HL-60/S4 treated with phorbol 12-myristate 13-acetate at 8.2 ng/mL for 4 days and 3 days (cell line): ENCODE data around the gene C17orf67.

Source experiments
- in situ Hi-C: fragments of 300-500 bp; cut with MboI; formaldehyde crosslinking; loops from 2 replicates; pipeline ENCODE4 v1.15.0; 2022; ENCODE audit warnings: low sequenced_read_pairs

The C17orf67 gene, protein sequence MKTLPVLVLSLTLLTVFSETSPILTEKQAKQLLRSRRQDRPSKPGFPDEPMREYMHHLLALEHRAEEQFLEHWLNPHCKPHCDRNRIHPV

DNA sequence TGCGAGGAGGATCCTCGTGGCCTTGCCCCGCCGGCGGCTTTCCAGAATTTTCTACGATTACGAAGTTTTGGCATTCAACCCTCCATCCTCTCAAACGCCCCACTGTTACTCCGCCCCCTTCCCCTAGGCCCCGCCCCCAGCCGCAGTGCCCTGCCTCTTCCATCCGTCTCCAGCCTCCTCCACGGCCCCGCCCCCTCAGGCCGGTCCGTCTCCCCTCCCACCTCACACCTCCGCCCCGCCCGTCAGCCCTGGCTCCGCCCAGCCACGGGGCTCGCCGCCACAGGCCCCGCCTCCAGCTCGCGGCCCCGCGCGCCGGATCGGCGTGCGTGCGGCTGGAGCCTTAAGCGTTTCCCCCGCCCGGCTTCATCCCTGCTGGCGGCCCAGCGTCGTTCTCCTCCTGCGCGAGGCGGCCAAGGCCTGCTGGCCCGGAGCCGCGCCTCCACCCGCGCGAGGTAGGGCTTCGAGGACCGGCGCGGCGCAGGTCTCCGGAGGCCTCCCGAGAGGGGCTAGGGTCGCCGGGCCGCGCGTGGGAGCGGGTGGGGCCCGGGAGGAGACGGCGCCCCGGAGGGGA is at the start of gene C17orf67, which contains the start of gene DGKE:
C17orf67 (minus strand) TSS at position 112 of the 571 bp plus-strand sequence. CDS start 18,110 bp downstream, outside the sequence.
DGKE (plus strand) TSS at position 343 of the 571 bp plus-strand sequence. CDS start 645 bp downstream, outside the sequence.
- in situ Hi-C loops = no loop called here

DNA sequence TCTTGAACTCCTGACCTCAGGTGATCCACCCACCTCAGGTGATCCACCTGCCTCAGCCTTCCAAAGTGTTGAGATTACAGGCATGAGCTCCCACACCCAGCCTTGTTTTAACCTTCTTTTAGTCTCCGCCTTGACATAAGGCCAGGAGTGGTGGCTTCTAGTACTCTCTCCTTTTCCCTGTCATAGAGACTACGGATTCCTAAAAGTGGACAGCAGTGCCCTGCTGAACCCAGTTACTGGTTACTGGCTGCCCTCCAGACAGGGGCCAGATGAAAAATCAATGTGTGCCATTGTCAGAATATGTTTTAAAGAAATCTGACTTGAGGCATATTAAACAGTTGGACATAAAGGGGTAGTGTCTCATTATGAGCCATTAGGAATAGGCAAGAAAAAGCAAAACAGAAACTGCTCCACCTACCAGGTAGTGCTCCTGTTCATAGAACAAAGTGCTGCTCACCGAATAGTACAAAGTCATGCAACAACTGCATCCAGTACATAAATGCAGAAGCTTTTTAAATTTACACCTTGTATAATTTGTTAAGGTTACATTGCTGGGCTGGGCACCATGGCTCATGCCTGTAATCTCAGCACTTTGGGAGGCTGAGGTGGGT is 48.1 kb upstream of the C17orf67 start:
- in situ Hi-C loops = no loop called here

DNA sequence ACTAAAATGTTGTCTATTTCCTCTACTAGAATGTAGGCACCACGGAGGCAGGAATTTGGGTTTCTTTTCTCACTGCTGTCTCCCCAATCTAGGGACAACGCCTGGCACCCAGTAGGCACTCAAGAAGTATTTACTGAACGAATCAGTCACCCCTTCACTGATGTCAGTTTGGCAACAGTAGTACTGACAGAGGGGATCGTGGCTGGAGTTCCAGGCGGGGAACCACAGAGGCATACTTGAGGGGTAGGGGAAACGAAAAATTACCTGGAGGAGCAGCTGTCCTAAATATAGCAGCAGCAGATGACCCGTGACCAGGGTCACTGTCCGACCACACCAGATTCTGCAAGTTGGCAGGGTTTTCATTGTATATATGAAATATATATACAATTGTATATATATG is 46.9 kb upstream of the C17orf67 start:
- in situ Hi-C loops = no loop called here

DNA sequence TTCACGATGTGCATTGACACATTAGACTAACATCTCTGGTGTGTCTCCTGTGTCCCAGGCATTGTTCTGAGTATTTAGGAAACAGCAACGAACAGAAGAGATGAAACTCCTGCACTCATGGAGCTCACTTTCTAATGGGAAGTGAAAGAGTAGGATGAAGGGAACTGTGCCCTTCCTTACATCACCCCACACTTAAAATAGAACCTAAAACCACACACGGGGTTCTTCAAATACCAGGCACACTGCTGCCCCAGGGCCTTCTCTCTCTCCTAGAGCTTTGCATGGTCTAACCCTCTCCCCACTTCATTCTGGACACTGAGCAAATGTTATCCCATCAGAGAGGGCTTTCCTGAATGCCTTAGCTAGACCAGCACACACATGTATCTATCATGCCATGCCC is 46.4 kb upstream of the C17orf67 start:
- in situ Hi-C loops = no loop called here

DNA sequence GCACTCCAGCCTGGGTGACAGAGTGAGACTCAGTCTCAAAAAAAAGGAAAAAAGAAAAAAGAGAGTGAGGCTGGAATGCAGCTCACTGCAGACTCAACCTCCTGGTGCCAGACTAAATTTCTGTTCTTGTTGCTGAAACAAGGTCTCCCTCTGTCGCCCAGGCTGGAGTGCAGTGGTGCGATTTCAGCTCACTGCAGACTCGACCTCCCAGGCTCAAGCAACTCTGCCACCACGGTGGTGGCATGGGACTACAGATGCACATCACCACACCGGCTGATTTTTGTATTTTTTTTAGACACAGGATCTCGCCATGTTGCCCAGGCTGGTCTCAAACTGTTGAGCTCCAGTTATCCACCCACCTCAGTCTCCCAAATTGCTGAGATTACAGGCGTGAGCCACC is 45.6 kb upstream of the C17orf67 start:
- in situ Hi-C loops = no loop called here

DNA sequence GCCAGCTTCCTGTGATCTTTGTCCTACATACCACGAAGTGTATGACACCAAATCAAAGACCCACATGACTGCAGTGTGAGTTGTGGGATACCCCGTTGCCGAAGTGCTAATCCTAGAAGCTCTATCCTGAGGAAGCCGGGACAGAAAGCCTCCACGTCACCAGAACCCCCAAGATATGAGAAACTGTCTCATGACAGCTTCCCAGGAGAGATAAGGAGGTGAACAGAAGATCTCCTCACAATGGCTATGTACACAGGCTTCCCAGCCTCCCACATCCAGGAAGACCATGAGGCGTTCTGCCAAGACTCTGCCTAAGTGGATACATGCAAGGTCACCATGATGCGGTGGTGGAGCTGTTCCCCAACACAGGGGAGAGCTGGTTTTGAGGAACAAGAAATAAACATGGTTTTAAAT is 43.1 kb upstream of the C17orf67 start:
- in situ Hi-C loops = no loop called here

DNA sequence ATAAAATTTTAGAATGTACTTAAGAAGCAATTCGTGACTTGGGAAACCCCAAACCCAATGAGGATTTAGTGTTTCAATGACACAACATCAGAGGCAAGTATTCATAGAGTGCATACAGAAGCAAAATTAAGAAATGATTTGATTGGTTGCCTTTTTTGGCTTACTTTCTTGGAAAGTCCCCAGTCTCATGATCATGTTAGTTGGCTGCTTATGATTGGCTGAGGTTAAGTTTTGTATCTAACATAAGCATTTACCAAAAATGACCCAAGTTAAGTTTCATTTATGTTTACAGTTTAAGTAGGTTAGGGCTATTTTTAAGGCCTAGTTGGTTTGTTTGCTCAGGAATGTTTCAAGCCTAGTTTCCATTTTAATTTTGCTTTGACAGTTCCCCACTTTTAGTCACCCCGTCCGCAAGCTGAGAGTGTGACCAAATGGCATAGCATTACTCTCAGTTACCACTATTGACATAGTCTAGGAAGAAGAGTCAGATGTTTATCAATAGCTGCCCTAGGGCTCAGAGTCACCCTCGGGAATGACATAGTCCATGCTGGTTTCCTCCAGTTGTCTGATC is 36.4 kb upstream of the C17orf67 start:
- in situ Hi-C loops = no loop called here

DNA sequence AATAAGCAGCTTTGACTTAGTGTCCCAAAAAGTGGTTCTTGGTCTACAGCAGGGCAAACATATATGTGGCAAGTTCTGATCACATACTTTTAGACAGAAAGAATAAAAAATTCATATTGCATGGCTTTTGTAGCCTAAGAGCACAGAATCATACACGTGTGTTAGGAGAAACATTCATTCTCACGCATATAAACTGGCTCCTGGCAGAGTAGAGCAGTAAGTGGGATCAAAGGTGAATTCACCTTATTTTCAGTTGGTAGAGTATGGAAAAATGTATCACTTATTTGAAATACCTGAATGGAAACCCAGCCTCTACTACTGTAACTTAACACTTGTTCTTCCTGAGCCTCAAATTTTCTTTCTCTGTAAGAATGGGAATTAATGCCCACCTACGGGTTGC is 35.0 kb upstream of the C17orf67 start:
- in situ Hi-C loops = no loop called here

DNA sequence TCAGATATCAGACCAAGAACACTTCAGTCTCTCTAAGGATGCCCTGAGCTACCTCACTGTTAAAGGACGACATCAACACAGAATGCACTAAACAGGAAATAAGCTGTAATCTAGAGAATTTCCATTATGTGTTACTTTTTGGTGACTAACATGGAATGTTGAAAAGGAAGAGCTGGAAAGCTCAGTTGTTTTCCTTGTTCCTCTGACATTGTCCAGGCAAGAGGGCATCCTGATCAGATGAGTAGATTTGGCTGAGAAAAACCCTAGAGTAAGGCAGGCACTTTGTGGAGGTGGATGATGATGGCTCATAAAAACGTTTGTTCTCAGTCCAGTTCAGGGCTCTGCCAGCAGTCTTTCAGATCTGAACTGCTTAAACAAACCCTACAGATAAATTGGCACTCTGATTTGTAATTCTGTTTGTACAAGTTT is 34.2 kb upstream of the C17orf67 start:
- in situ Hi-C loops = no loop called here

DNA sequence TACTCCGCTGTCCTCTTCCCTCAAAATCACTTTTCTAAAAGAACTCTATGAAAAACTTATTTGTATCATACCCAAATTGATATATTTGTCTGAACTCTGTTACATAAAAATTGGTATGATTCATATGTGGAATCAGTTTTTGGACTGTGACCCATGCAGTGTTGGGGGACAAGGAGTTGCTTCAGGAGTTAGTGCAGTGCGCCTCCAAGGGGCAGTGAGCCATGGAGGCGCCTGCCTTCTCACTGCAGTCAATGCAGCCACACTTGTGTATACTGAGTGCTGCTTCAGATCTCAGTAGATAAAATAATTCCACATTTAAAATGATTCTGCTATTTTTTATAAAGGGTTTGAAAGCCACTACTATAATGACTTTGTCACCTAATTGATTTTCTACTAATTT is 32.8 kb upstream of the C17orf67 start:
- in situ Hi-C loops = no loop called here

DNA sequence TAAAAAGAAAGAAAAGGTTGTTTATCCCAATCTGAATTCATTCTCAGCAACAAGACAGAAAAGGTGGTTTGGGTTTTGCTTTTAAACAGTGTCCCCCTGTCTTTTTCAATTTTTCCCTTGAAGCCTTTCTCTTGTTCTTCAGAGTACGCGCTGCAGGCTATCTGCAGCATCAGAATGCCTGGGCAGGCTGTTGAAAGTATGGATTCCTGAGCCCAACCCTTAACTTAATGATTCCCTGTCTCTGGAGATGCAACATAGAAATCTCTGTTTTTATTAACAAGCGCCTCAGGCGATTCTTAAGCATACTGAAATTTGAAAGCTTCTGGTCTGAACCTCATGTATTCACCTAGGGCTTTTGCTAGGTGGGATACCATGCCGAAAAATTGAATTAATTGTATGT is 32.4 kb upstream of the C17orf67 start:
- in situ Hi-C loops = no loop called here

DNA sequence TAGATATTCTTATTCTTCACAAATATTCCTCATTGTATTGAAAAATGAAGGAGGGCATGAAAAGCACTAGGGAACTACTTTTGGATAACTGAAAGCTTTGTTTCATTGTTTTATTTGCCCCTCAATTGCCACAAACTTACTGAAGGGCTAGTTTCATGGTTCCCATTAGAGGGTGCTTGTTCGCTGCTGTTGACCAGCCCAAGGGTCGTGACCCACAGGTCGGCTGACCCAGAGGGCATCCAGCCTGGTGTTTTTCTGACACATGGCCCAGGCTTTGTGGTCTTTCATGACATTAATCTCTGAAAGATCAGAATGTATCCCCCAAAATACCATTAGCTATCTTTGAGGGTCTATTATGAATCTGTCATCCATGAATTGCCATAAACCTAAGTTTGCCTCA is 30.3 kb upstream of the C17orf67 start:
- in situ Hi-C loops = no loop called here

DNA sequence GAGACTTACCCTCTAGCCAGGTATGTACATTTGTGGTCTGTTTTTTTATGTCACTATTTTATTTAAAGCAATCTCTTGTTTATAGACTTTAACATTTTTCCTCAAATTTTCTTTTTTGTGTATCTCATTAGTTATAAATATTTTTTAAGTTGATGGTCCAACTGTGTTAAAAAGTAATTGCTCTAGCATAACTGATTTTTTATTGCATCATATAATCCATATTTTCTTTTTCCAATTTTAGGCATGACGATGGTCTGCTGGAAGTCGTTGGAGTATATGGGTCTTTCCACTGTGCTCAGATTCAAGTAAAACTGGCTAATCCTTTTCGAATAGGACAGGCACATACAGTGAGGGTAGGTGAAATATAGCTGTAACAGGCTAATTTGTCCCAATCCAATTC is 28.2 kb upstream of the C17orf67 start:
- in situ Hi-C loops = no loop called here

DNA sequence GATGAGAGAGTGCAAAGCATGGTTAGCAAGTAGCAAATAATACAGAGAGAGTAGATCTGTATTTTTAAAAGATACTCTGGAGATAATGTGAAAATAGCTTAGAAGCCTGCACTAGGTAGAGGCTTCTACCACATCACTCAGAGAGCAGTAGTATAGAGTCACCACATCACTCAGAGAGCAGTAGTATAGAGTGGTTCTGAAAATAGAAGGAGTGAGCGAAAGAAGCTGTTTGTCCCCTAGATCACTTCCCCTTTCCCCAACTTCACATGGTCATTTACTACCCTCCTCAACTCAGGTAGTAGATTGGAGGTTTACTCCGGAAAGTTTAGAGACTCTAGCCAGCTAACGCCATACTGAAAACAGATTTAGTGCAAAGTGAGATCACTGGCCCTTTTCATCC is 17.3 kb upstream of the C17orf67 start:
- in situ Hi-C loops = no loop called here

DNA sequence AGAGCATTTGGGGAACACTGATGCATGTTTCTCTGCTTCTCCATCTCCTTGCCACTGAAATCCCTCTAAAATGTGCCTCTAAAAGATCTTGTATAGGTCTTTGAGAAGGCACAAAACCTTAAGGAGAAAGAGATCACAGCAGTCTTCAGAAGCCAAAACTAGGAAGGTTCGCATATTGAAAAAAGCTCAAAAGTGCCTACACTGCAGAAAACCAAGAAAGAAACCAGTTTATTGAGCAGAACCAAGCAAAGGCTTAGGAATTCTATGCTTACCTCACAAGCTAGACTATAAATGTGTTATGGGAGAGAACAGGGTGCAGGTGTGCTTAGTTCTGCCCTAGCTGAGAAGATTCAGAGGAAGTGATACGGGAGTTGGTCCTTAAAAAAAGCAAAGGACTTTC is 16.9 kb upstream of the C17orf67 start:
- in situ Hi-C loops = no loop called here

DNA sequence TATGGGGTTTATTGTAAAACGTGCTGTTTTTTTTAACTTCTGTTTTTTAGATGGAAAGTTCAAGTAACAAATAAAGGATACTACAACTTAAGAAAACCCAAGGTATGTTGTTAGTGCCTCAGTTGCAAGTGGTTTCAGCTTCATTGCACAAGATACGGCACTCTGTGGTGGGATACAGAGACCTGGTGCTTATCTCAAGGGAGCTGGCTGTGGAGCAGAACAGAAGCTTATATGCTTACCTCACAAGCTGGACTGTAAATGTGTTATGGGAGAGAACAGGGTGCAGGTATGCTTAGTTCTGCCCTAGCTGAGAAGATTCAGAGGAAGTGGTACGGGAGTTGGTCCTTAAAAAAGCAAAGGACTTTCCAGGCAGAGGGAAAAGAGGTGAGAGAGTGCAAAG is 15.4 kb upstream of the C17orf67 start:
- in situ Hi-C loops = no loop called here

DNA sequence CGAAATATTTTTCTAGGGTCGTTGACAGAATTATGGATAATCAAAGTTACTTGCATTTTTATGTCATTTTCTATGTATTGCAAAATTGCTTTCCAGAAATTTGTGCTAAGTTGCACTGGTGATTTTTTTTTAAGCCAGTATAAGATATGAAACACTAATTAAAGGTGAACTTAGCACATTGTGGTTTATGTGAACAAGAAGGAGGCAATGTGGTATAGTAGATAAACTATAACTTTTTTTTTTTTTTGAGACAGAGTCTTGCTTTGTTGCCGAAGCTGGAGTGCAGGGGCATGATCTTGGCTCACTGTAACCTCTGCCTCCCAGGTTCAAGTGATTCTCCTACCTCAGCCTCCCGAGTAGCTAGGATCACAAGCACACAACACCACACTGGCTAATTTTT is 13.4 kb upstream of the C17orf67 start:
- in situ Hi-C loops = no loop called here

DNA sequence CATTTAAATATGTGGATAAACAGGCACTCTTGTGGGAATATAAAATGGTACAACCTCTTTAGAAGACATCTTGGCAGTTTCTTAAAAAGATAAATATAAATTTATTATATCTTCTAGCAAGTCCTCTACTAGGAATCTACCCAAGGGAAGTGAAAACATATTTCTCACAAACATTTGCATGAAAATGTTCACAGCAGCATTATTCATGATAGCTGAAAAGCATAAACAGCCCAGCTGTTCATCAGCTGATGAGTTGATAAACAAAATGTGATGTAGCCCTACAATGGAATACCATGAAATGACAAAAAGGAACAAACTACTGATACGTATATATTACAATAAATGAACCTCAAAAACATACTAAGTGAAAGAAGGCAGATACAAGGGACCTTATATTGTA is 12.2 kb upstream of the C17orf67 start:
- in situ Hi-C loops = no loop called here

DNA sequence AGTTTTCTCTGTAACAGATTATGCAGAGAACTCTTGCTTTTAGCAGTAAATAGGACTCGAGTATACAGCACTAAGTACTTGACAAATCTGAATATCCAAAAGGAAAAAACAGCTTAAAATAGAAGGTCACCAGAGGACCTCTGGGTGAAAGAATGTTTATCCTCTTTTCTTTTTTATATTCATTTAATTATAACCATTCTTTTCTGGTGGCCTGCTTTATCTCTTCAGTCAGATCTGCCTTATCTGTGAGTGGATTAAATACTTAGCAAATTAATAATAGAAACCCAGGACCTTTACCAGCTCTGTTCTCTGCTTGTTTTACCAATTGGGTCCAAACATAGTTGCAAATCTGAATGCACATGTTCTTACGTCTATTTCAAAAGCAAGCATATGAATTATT is 8.9 kb upstream of the C17orf67 start:
- in situ Hi-C loops = no loop called here

DNA sequence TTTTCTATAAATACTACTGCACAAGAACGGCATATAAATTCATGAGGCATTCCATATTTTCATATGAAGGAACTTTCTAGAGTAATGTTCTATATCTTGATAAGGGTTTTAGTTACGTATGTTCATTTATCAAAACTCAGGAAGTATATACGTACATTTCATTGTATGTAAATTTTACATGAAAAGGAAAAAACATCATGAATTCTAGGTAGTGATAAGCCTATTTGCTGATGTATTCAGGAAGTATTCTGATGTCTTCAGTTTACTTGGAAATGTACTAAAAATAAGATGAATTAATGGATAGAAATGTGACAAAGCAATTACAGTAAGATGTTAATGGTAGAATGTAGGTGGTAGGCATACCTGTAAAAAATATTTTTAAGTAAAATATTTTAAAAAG is 5.0 kb upstream of the C17orf67 start:
- in situ Hi-C loops = no loop called here

DNA sequence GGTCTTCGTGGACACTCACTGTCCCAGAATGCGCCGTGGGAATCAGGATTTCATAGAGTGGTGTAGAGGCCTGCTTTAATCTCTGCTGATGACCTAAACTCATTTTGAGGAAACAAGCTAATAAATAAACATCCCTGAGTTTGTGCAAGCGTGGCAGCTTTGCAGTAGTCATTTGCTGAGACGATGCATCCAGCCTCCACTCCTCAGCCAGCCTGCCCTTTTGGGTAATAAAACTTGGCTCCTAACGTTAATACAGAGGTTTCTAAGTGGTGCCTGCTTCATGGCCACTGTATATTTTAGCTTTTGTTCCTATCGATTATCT is 1.5 kb upstream of the C17orf67 start:
- in situ Hi-C loops = no loop called here

DNA sequence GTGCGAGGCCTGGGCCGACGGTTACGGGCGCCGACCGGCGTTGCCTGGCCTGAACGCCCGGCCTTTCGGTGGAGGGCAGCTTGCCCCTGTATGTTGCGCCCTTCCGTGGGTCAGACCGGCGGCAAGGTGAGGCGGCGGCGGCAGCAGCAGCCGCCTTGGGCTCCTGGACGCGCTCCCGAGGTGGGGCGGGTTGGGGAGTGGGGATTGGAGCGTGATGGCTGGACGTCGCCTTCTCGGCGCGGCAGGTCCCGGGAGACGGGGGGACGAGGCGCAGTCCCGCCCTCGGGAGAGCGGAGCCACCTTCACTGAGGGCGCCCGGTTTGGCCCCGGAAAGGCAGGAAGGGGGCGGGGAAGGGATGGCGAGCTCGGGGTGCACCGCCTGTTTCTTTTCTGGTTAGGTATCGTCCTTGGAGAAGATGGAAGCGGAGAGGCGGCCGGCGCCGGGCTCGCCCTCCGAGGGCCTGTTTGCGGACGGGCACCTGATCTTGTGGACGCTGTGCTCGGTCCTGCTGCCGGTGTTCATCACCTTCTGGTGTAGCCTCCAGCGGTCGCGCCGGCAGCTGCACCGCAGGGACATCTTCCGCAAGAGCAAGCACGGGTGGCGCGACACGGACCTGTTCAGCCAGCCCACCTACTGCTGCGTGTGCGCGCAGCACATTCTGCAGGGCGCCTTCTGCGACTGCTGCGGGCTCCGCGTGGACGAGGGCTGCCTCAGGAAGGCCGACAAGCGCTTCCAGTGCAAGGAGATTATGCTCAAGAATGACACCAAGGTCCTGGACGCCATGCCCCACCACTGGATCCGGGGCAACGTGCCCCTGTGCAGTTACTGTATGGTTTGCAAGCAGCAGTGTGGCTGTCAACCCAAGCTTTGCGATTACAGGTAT is 902 bp upstream of the C17orf67 start:
- in situ Hi-C loops = no loop called here
